ENCODE measurements around the gene DENND1B.

- no peak for TF ChIP-seq CTCF (IDR thresholded peaks at IDR 0.05; ENCODE audit: low read length)
- no peak for TF ChIP-seq EZH2 (optimal IDR thresholded peaks at IDR 0.05; ENCODE audit: low read depth, low read length)
These were observed 6.9 kb upstream of the DENND1B start for GRCh38 chr1:197781968-197782721.

All from MM.1S (cell line).